K562 (cell line): ENCODE measurements around the gene NOSTRIN. TPM values are rescaled to one million over a fixed set of nuclear protein-coding genes. Genes with fewer than 3 reads are reported as not detected.

Experiments
- ARNT ChIP-seq, 2 experiments: fragments of 450-650 bp; IDR thresholded peaks; 2 replicates each; pipeline ENCODE4 v1.6.1; 2016; ENCODE audit warnings: mild to moderate bottlenecking in 1 of 2
- CHD4 ChIP-seq: fragments of 200-600 bp; sonication (generic); IDR thresholded peaks from 3 replicates; pipeline ENCODE4 v1.6.1; 2012; ENCODE audit warnings: low read depth, mild to moderate bottlenecking, mixed read lengths, low read length, inconsistent platforms; ENCODE audit not compliant: insufficient read depth, insufficient replicate concordance, poor library complexity, severe bottlenecking
- FOXJ2 ChIP-seq: fragments of 200-800 bp; sonication (Bioruptor generic); IDR thresholded peaks from 2 replicates; pipeline ENCODE4 v1.6.1; 2016; ENCODE audit warnings: missing genetic modification characterization, missing compliant biosample characterization
- MCM2 ChIP-seq: fragments of 450-650 bp; IDR thresholded peaks from 2 replicates; pipeline ENCODE4 v1.6.1; 2017; ENCODE audit warnings: low read depth, mild to moderate bottlenecking
- NONO ChIP-seq, 2 experiments: fragments of 200-400 bp in 1 of 2; fragments of 450-650 bp in 1 of 2; formaldehyde crosslinking in 1 of 2; IDR thresholded peaks; 2 replicates each; pipeline ENCODE4 v1.6.1; 2017; ENCODE audit warnings: low read depth in 2 of 2, mild to moderate bottlenecking in 2 of 2, moderate library complexity in 2 of 2, low read length in 1 of 2
- RB1 ChIP-seq: fragments of 450-650 bp; IDR thresholded peaks from 2 replicates; pipeline ENCODE4 v1.6.1; 2017; ENCODE audit warnings: low read depth, mild to moderate bottlenecking
- RBM25 ChIP-seq: fragments of 200-400 bp; formaldehyde crosslinking; IDR thresholded peaks from 2 replicates; pipeline ENCODE4 v1.6.1; 2018; ENCODE audit warnings: low read length, low read depth, moderate library complexity; ENCODE audit not compliant: severe bottlenecking
- SAFB ChIP-seq: fragments of 200-400 bp; formaldehyde crosslinking; IDR thresholded peaks from 2 replicates; pipeline ENCODE4 v1.6.1; 2017; ENCODE audit warnings: low read depth, low read length, borderline replicate concordance
- SMC3 ChIP-seq: conservative IDR thresholded peaks from 2 replicates; pipeline ENCODE4 v1.6.1; 2011; ENCODE audit warnings: low read depth, low read length, improper control_type of control experiment; ENCODE audit not compliant: insufficient read depth
- SP1 ChIP-seq: sonication (generic); formaldehyde crosslinking; IDR thresholded peaks from 2 replicates; pipeline ENCODE4 v1.8.1; 2022; ENCODE audit warnings: mild to moderate bottlenecking, missing genetic modification reagents
- TEAD2 ChIP-seq: fragments of 450-650 bp; IDR thresholded peaks from 2 replicates; pipeline ENCODE4 v1.6.1; 2016; ENCODE audit warnings: missing genetic modification characterization, control low read depth, missing compliant biosample characterization
- TGIF2 ChIP-seq: sonication (generic); formaldehyde crosslinking; IDR thresholded peaks from 2 replicates; pipeline ENCODE4 v1.8.1; 2022; ENCODE audit warnings: mild to moderate bottlenecking, missing genetic modification reagents, moderate library complexity
- ZBED1 ChIP-seq: IDR thresholded peaks from 2 replicates; pipeline ENCODE4 v1.6.1; 2014
- ZNF124 ChIP-seq: sonication (generic); formaldehyde crosslinking; IDR thresholded peaks from 2 replicates; pipeline ENCODE4 v1.8.1; 2022; ENCODE audit warnings: missing genetic modification reagents
- ZNF133 ChIP-seq: fragments of 250-450 bp; sonication (Bioruptor Pico); IDR thresholded peaks from 2 replicates; pipeline ENCODE4 v1.4.0; 2020; ENCODE audit warnings: mild to moderate bottlenecking
- ZNF282 ChIP-seq: sonication (generic); formaldehyde crosslinking; IDR thresholded peaks from 2 replicates; pipeline ENCODE4 v1.8.1; 2023; ENCODE audit warnings: missing genetic modification reagents
- ZNF347 ChIP-seq: fragments of 450-650 bp; formaldehyde crosslinking; IDR thresholded peaks from 2 replicates; pipeline ENCODE4 v1.4.0; 2020; ENCODE audit warnings: low read depth, mild to moderate bottlenecking, moderate library complexity
- ZNF778 ChIP-seq: fragments of 450-650 bp; formaldehyde crosslinking; IDR thresholded peaks from 2 replicates; pipeline ENCODE4 v1.4.0; 2020; ENCODE audit warnings: mild to moderate bottlenecking, moderate library complexity
- ZNF785 ChIP-seq: fragments of 250-450 bp; sonication (Bioruptor Pico); IDR thresholded peaks from 2 replicates; pipeline ENCODE4 v1.4.0; 2020; ENCODE audit warnings: mild to moderate bottlenecking
- polyA plus RNA-seq, 8 experiments: library from polyadenylated mRNA; depleted of rRNA in 4 of 8; stranded (reverse) in 5 of 8; unstranded in 3 of 8; fragments of >200 nt; fragmentation: Nextera tagmentation in 2 of 8; fragmentation: Illumina TruSeq in 1 of 8; extraction: Ambion mirVana in 2 of 8; extraction: Trizol in 1 of 8; gene quantifications; 2 replicates each; pipeline versions ENCODE4 v1.2.1 to v1.2.3, GENCODE V29; 2011 to 2014; ENCODE audit warnings: inconsistent platforms in 1 of 8, missing spikeins in 1 of 8
- total RNA-seq, 7 experiments: library from RNA; depleted of rRNA in 6 of 7; stranded (reverse); fragments of >200 nt in 6 of 7; fragmentation: Illumina TruSeq in 2 of 7; extraction: Trizol in 2 of 7; gene quantifications; 2 replicates each; pipeline versions ENCODE4 v1.2.1 to v1.2.3, GENCODE V29; 2011 to 2021; ENCODE audit warnings: low replicate concordance in 1 of 7
- TF ChIP-seq, protein P1 (sequence below): fragments of 450-650 bp; conservative IDR thresholded peaks from 2 replicates; pipeline ENCODE4 v1.6.1; 2016; ENCODE audit warnings: missing genetic modification characterization, low read depth, mild to moderate bottlenecking, control low read depth, missing compliant biosample characterization
- TF ChIP-seq, protein P2 (sequence below): fragments of 250-450 bp; sonication (Bioruptor Pico); IDR thresholded peaks from 2 replicates; pipeline ENCODE4 v1.8.0; 2021; ENCODE audit warnings: moderate library complexity, mild to moderate bottlenecking, inconsistent platforms
- TF ChIP-seq, protein P3 (sequence below): sonication (generic); formaldehyde crosslinking; IDR thresholded peaks from 2 replicates; pipeline ENCODE4 v1.9.0; 2022; ENCODE audit warnings: mild to moderate bottlenecking, missing genetic modification reagents
- TF ChIP-seq, protein P4 (sequence below): fragments of 250-450 bp; sonication (Bioruptor Pico); IDR thresholded peaks from 2 replicates; pipeline ENCODE4 v1.8.0; 2022; ENCODE audit warnings: inconsistent platforms
- TF ChIP-seq, protein P5 (sequence below): fragments of 250-450 bp; sonication (Bioruptor Pico); IDR thresholded peaks from 2 replicates; pipeline ENCODE4 v1.8.0; 2021; ENCODE audit warnings: moderate library complexity, mild to moderate bottlenecking, inconsistent platforms

NOSTRIN gene
- total and polyA plus RNA-seq, 9 of the 15 experiments (the other 6 are each of a cell fraction or from before 2014, with no cell fraction given) = 26.7 to 82.9 (median 56.3) TPM

DNA sequence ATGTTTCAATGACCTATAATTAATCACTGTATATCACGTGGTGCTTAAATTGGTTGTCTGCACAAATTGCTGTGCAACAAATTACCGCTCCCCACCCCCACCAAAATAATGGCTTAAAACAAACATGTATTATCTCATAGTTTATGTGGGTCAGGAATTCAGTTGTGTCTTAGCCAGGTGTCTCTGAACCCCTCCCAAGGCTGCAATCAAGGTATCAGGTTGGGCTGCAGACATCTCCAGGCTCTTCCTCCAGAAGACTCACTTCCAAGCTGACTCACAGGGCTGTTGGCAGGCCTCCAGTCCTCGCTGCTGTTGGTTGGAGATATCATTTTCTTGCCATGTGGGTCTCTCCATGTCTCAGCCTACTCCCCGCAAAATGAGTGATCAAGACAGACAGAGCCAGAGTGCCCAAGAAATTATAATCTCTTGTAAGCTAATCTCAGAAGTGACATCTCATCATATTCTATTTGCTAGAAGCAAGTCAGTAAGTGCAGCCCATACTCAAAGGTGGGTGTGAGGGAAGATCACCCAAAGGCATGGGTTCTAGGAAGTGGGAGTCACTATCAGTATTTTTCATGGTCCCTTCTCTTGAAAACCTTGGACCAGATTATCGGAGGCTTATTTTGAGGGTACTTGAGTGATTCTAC is 49.4 kb downstream of the NOSTRIN start (continued):
- TF ChIP-seq ZNF347 (CRISPR knock-in tag) = no peak
- TF ChIP-seq SAFB = no peak
- TF ChIP-seq, protein P1, sequence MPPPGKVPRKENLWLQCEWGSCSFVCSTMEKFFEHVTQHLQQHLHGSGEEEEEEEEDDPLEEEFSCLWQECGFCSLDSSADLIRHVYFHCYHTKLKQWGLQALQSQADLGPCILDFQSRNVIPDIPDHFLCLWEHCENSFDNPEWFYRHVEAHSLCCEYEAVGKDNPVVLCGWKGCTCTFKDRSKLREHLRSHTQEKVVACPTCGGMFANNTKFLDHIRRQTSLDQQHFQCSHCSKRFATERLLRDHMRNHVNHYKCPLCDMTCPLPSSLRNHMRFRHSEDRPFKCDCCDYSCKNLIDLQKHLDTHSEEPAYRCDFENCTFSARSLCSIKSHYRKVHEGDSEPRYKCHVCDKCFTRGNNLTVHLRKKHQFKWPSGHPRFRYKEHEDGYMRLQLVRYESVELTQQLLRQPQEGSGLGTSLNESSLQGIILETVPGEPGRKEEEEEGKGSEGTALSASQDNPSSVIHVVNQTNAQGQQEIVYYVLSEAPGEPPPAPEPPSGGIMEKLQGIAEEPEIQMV (tag) = no peak
- TF ChIP-seq RB1 = no peak
- TF ChIP-seq CHD4 = no peak
- TF ChIP-seq ZNF282 (CRISPR knock-in tag) = no peak
- TF ChIP-seq ARNT (IDR thresholded peaks at IDR 0.05) = peak; percentile 65 to 95; a peak in 3 of 4 replicates
- no peak for TF ChIP-seq ZNF124 (CRISPR knock-in tag)
- TF ChIP-seq SP1 (CRISPR knock-in tag) = no peak; the same call in 1 of the 2 replicates
- no peak for TF ChIP-seq FOXJ2 (tag)
- no peak for TF ChIP-seq RBM25
- TF ChIP-seq SMC3 = 0 out of 2 replicates have a peak, but pooled peaks have one; percentile 13
- TF ChIP-seq, protein P2, sequence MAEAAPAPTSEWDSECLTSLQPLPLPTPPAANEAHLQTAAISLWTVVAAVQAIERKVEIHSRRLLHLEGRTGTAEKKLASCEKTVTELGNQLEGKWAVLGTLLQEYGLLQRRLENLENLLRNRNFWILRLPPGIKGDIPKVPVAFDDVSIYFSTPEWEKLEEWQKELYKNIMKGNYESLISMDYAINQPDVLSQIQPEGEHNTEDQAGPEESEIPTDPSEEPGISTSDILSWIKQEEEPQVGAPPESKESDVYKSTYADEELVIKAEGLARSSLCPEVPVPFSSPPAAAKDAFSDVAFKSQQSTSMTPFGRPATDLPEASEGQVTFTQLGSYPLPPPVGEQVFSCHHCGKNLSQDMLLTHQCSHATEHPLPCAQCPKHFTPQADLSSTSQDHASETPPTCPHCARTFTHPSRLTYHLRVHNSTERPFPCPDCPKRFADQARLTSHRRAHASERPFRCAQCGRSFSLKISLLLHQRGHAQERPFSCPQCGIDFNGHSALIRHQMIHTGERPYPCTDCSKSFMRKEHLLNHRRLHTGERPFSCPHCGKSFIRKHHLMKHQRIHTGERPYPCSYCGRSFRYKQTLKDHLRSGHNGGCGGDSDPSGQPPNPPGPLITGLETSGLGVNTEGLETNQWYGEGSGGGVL = no peak
- no peak for TF ChIP-seq TGIF2 (CRISPR knock-in tag)
- TF ChIP-seq, protein P3, sequence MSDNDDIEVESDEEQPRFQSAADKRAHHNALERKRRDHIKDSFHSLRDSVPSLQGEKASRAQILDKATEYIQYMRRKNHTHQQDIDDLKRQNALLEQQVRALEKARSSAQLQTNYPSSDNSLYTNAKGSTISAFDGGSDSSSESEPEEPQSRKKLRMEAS (CRISPR knock-in tag) = peak; percentile 84
- no peak for TF ChIP-seq TEAD2 (tag)
- no peak for TF ChIP-seq ZNF133
- TF ChIP-seq MCM2 = no peak
- TF ChIP-seq ZNF778 (CRISPR knock-in tag) = no peak
- TF ChIP-seq, protein P4, sequence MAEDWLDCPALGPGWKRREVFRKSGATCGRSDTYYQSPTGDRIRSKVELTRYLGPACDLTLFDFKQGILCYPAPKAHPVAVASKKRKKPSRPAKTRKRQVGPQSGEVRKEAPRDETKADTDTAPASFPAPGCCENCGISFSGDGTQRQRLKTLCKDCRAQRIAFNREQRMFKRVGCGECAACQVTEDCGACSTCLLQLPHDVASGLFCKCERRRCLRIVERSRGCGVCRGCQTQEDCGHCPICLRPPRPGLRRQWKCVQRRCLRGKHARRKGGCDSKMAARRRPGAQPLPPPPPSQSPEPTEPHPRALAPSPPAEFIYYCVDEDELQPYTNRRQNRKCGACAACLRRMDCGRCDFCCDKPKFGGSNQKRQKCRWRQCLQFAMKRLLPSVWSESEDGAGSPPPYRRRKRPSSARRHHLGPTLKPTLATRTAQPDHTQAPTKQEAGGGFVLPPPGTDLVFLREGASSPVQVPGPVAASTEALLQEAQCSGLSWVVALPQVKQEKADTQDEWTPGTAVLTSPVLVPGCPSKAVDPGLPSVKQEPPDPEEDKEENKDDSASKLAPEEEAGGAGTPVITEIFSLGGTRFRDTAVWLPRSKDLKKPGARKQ (CRISPR knock-in tag) = no peak
- TF ChIP-seq, protein P5, sequence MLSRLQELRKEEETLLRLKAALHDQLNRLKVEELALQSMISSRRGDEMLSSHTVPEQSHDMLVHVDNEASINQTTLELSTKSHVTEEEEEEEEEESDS (CRISPR knock-in tag) = no peak
- peak in 1 of 2 experiments; percentile 59; a peak in 1 of 4 replicates for TF ChIP-seq NONO (IDR thresholded peaks at IDR 0.05; ENCODE audit: low read depth in 2 of 2, low read length in 1 of 2)
- no peak; the same call in 1 of the 2 replicates for TF ChIP-seq ZBED1
- TF ChIP-seq ZNF785 (CRISPR knock-in tag) = no peak
